Midbrain (tissue), 1 donor: Measurements from ENCODE around the gene MAP1LC3C.

ENCODE experiments used
- DNase-seq: peaks from one replicate; lab custom pipeline; 2025; lab: John Stamatoyannopoulos, UW

Gene MAP1LC3C

DNA sequence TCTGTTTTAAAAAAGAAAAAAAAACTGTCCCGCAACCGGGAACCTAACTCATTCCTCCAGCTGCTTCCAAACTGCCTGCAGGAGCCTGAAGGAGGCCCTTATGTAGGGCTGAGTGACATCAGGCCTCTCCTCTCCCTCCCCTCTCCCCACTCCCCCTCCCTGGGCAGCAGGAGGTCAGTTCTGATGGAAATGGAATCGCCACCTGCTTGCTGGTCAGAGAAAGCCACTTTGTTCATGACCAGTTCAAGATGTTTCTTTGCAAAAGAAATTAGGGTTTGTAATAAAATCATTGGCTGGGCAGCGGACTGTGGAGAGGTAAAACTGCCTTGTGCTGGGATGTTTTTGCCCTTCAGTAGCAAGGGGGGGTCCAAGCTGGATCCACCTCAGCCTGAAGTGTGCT, at the start of gene MAP1LC3C:
MAP1LC3C (minus strand) TSS at position 73 of the 400 bp plus-strand sequence. CDS start 90 bp downstream, outside the sequence.
- DNase-seq: no peak

DNA sequence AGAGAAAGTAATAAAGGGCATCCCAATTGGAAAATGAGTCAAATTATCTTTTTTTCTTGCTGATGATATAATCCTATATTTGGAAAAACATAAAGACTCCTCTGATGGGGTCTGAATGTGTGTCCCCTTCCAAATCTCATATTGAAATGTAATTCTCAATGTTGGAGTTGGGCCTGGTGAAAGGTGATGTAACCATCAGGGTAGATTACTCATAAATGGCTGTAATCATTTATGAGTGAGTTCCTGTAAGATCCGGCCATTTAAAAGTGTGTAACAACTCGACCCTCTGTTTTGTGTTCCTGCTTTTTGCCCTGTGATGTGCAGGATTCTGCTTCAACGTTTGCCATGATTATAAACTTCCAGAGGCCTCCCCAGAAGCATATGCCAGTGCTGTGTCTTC, 44.3 kb upstream of the MAP1LC3C start:
- no peak for DNase-seq

DNA sequence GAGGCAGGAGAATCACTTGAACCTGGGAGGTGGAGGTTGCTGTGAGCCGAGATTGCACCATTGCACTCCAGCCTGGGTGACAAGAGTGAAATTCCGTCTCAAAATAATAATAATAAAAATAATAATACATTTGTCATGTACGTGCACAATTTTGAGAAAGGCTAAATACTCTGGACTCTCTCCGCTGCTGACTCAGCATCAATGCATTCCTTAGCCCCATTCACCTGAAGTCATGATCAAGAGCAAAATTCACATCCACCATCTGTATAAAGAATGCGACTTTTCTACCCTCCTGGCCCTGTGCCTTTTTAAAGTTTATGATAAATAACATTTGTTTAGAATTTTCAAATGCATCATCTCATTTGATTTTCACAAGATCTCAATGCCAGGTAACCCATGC, 35.5 kb upstream of the MAP1LC3C start:
- no peak for DNase-seq

DNA sequence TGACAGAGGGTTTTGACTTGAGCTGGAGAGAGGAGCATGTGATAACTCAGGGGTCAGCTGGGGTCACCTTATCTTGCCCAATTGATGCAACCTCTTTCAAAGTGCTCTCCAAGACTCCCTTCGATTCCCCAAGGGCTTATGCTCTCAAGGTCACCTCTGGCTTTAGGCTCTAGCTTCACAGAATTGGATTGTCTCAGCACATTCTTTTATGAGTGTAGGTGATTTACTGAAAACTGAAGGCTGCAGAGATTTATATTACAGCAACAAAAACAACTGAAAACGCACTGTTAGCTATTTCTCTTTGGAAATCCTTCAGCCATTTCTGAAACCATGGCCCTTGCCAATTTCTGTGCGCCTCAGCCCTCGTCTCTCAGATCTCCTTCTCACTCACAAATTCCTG, 34.5 kb upstream of the MAP1LC3C start:
- DNase-seq: no peak

DNA sequence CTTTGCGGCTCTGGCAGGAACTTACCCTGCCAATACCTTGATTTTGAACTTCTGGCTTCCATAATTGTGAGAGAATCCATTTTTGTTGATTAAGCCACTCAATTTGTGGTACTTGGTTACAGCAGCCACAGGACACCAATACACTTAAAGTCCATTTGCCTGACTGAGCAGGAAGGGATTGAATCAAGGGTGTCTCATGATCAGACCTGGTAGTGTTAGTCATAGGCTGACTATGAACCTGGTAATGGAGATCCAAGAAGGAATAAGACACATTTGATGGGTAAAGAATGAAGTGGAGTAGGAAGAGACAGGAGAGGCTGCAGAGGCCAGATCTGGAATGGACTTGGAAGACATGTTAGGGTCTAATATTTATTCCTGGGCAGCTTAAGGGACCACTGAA, 31.2 kb upstream of the MAP1LC3C start:
- no peak for DNase-seq

DNA sequence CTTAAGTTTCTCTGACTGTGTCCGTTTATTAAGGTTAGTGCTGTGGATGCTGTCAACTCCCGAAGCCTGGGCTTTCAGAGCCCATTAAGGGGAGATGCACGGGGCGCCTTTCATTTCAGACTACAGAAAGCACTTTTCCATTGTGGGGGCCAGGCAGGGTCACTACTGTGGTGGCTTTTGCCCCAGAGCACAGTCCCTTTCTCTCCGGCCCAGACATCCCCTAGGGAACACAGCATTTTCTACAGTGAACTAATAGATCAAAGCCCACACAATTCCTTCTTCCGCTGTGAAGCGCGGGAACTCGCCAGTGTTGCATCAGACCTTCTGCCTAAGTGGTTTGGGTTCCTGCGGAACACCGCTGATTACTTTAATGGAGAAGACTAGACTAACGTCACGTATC, 26.8 kb upstream of the MAP1LC3C start:
- DNase-seq: no peak

DNA sequence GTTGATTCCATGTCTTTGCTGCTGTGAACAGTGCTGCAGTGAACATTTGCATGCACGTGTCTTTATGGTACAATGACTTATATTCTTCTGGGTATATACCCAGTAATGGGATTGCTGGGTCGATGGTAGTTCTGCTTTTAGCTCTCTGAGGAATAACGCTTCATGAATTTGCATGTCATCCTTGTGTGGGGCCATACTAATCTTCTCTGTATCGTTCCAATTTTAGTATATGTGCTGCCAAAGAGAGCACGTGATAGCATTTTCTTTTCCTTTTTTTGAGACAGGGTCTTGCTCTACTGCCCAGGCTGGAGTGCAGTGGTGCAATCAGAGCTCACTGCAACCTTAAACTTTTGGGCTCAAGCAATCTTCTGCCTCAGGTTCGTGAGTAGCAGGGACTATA, 24.9 kb upstream of the MAP1LC3C start:
- DNase-seq: no peak

DNA sequence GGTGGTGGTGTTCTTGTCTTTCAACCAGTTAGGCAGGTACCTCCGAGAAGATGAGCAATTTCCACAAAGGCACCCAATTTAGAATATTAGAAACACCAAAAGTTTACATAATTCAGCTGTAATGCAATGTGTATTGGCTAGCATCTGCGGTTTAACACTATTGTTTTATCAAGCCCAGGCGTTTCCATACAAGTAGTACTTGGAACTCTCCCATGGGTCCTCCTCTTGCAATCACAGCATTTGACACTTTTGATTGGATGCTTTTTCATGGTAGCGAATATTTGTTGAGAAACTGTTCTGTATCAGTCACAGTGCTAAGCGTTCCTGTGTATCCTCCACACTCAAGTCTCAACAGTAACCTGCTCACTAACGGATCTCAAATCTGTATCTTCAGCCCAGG, 20.1 kb upstream of the MAP1LC3C start:
- DNase-seq: no peak

DNA sequence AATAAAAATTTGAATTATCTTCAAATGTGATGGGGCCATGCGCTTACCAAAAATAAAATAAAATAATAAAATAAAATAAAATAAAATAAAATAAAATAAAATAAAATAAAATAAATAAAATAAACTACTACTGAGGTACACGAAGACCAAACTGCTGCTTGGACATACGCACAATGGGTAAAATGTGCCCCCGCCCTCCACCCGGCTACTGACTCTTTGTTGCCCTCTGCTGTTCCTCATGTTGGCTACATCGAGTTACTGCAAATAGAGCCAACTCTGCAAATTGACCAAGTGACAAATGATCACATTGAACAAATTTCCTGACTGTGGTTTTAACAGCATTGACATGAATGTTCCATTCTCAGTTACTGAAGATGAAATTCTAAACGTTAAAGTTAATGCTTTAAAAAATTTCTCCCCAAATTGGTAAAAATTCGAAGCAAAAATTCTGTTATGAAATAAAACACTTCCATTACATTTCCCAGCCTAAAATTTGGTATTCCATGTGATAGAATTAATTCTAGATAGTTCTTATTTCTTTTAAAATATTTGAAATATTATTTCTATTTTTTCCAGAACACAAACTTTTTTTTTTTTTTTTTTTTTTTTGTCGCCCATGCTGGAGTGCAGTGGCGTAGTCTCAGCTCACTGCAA, 18.8 kb upstream of the MAP1LC3C start:
- DNase-seq: peak; percentile 75

DNA sequence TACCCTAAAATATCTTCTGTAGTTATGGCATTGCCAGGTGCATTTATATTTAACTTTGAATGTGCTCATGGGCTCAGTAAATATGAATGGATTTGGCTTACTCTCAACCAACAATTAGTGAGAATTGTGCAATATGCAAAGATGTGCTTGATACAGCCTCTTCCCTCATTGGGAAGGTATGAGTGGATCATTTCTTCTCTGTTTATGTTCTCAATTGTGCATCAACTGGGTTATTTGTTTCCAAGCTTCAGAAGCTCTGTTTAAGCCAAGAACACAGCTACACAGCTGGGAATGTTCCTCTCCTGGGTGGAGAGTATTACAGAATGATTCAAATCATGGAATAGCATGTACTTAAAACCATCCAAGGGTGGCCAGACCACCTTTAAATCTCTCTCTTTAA, 17.6 kb upstream of the MAP1LC3C start:
- DNase-seq: no peak

DNA sequence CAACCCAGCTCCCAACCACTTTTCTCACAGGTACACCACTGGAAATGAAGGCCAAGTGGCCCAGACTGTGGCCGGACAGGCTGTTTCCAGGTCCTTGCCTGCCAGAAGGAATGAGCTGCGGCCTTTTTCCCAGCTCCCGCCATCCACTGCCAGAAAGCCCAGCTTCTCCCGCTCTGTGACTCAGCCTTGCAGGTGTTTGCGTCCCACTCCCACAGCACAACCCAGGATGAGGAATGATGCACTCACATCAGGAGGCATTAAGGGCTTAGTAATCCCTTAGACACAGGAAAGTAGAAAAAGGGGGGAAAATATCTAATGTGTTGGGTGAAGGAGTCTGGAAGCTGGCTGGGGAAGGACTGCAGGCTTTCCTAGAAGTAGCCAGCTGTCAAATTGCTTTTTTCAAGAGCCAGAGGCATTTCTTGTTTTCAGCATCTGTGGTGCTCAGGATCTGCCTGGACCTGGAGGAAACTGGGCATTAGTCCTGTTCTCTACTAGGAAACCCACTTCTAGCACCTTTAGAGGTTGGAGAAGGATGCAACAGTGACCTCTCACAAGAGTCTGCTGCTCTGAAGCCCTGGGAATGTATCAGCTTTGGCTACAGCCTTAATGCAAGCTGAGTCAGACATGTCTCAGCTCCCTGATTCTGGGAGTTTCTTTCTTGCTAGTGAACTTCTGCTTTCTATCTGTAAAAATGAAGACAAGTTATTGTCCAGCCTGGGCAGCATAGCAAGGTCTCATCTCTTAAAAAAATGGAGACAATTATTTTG, 13.2 kb upstream of the MAP1LC3C start:
- DNase-seq: no peak

DNA sequence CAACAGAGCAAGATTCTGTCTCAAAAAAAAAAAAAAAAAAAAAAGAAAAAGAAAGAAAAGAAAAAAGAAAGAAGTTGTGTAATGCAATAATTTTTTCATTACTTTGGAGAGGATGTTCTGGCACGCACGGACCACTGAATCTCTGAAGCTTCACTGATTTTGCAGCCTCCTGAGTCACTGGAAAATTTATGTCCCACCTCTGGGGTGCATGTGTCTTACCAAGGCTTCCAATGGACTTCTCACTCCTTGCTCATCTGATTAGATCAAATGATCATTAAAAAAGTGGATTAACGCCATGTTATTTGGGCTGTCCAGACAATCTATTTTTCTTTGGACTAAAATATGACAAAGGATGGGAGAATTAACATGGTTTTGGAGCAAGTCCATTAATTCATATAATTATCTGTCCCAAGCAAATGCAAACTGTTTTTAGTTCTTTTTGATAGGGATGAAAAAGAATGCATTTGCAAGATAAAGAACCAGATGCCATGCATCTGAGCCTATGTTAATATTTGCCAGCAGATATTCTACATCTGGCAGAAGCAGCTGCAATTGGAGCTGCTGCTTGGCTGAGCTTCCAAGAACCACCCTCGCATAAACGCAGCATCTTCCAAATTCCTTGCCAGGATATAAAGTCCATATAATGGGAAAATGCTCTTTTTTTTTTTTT, 10.1 kb upstream of the MAP1LC3C start:
- no peak for DNase-seq

DNA sequence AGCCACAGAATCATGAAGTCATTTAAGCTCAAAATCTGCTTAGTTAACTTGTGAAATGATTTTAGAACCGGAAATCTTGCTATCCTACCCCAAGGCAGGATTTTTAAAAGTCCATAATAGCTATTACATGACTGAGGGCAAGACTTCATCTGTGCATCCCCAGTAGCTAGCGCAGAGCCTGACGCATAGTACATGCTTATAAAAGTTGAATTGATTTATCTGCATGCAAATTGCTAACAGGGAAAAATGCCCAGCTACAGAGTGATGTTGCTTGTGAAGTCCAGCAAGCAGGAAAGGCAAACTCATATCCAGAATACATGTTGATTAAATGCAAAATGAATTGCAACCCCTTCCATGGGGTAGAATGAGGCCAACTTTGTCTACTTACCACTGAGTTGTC, 8.1 kb upstream of the MAP1LC3C start:
- no peak for DNase-seq

DNA sequence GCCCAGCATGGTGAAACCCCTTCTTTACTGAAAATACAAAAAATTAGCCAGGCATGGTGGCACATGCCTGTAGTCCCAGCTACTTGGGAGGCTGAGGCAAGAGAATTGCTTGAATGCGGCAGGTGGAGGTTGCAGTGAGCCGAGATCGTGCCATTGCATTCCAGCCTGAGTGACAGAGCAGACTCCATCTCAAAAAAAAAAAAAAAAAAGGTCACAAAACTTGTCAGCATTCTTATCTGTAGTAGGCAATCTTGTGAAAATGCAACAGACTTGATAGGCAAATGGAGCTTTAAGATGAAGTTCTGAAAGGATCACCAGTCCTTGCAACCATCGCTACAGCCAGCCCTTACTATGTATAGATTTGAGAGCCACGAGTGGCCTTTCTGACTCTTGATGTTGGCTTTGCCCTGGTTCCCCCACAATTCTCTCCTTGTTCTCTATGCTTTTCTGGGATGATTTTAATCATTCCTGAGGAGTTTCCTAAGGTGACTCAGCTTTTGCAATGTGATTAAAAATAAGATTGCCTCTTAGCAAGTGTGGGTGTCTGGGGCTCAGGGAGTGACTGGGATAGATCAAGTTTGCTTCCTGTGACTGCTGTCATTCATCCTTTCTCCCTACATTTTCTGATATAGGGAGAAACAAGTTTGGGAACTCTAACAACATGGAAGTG, 7.1 kb upstream of the MAP1LC3C start:
- DNase-seq: no peak

DNA sequence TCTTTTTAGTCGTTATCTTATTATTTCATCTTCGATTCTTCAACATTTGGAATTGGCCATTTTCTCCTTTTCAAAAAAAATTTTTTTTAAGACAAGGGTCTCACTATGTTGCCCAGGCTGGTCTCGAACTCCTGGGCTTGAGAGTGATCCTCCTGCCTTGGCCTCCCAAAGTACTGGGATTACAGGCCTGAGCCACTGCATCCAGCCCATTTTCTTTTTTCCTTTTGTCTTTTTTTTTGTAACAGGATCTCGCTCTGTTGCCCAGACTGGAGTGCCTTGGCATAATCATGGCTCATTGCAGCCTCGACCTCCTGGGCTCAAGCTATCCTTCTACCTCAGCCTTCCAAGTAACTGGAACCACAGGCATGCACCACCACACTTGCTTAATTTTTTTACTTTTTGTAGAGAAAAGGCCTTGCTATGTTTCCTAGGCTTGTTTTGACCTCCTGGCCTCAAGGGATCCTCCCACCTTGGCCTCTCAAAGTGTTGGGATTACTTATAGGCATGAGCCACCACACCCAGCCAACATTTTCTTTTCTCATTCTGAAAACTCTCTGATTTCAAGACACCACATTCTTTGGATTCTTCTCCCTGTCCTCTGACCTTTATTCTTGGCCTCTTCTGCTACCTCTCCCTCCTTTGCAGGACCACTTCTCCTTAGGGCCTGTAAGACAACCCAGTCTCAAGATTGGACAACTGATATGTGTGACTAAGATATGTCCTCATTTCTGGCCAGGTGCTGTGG, 6.0 kb upstream of the MAP1LC3C start:
- DNase-seq: no peak

DNA sequence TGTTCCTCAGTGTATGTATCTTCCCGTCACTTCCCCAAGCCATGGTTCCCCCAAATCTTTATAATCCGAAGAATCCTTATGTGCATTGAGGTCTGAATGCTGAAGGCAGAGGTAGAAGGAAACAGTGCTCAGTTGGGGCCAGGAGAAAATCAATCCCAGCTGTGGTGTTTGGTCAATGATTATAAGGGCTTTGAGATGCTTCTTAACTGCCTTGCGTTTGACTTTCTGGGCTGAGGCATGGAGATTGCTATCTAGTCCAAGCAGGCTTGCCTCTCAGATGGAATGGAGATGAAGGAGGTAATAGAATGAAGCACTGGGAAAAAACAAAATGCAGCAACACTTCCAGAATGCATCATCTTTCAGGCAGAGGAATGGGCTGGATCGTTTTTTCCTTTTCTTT, 3.6 kb upstream of the MAP1LC3C start:
- DNase-seq: no peak

DNA sequence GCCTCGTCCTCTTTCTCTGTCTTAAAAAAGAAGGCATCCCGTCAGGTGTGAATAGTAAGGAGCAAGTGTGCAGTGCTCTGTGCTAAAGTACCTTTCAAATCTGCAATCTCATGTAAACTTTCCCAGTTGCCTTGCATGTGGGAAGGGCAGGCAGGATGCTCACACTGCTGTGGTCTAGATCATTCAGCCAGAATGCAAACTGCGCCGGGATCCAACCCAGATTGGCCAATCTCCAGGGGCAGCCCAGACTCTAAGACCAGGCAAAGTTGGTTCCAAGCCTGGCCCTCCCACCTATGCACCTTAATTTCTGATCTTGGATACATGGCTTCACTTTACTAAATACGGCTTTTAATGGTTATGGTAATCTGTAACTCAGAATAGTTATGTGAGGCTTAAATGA, 3.2 kb upstream of the MAP1LC3C start:
- DNase-seq: no peak

DNA sequence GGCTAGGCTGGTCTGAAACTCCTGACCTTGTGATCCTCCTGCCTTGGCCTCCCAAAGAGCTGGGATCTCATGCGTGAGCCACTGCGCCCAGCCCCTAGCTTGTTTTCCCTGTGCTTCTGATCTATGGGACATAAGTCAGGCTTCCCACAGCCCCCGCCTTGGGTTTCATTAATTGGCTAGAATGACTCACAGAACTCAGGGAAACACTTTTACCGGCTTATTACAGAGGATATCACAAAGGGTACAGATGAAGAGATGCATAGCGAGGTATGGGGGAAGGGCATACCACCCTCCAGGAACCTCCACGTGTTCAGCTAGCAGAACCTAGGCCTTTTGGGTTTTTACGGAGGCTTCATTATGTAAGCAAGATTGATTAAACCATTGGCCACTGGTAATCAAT, 1.5 kb upstream of the MAP1LC3C start:
- DNase-seq: no peak

DNA sequence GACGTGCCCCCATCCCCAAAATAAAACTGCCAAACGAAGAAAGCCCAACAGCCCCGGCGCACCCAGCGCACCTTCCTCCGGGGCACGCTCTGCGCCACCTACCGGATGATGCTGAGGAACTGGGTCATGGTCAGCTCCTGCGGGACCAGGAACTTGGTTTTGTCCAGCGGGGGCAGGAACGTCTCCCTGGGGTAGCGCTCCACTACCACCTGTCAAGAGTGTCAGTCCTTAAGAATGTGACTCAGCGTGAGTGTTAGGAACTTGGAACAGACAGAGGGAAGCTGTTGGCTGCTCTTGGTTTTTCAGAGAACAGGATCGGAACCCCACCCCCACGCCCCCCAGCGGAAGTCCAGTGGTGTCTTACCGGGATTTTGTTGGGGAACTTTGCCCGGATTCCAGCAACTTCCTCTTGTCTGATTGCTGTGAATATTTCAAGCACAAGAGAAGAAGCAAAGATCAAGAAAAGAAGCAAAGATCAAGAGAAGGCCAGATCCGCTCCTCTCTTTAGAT, 431 bp downstream of the MAP1LC3C start:
- DNase-seq: peak; percentile 46

DNA sequence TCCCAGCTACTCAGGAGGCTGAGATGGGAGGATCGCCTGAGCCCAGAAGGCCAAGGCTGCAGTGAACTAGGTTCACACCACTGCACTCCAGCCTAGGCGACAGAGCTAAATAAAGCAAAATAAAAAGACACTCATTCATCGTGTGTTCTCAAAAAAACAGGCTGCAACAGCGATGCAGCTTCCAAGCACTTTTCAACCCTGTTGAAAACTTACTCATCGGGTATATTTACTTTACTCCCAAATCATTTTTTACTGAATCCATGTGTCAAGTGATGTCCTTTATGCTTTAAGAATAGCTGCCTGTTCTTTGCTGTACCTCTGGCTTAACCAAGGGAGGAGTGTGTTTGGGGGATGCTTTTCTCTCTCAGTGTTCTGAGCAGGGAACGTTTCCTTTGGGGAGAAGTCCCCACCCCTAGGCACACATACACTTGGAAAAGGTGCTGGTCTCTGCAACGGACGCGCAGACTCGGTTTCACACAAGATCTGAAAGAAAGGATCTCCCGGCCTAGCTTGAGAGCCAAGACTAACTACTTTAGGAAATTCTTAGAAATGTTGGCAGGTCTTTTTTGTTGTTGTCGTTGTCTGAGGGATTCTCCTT, 1.4 kb downstream of the MAP1LC3C start:
- DNase-seq: no peak

DNA sequence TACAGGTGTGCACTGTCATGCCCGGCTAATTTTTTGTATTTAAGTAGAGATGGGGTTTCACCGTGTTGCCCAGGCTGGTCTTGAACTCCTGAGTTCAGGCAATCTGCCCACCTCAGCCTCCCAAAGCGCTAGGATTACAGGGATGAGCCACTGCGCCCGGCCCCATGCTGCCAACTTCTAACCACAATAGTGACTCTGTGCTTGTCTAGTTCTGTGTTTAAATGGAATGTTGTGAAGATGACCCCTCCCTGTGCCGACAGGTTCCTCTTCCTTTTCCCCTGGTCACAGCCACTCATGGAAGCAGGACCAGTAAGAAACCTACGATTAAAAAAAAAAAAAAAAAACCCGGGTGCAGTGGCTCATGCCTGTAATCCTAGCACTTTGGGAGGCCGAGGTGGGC, 4.7 kb downstream of the MAP1LC3C start:
- no peak for DNase-seq
